ENCODE data around the gene CDH4. TPM values are rescaled to one million over a fixed set of nuclear protein-coding genes. Genes with fewer than 3 reads are reported as not detected.

Gene CDH4
- total RNA-seq, 2 experiments from 2014 or later = 0.11 to 0.18 TPM

DNA sequence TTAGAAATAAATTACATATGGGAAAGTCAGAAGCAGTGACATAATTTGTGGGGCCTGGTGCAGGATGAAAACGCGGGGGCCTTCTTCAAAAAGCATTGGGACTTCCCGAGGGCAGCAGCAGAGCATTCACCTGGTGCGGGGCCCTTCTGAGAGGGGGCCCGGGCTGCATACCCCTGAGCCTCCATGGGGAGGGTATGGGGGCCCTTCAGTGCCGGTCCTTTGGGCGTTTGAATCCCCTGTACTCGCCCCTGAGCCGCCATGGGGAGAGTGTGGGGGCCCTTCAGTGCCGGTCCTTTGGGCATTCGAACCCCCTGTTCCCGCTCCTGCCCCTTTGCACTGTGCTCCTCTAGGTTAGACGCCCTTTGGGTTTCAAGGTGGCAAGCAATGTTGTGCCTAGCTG, 283.5 kb downstream of the CDH4 start:
- DNase-seq = no peak
- no peaks in the 10 kb centered on the region for H3K9me3 Mint-ChIP-seq
- CTCF ChIA-PET = no interaction called here
- no peaks in the 10 kb centered on the region for H3K36me3 Mint-ChIP-seq (ENCODE audit: low read depth)
- H3K27me3 Mint-ChIP-seq = no peaks in the 10 kb centered on the region
- H3K4me3 Mint-ChIP-seq = no peak overlapping the region
- no peaks in the 10 kb centered on the region for H3K4me1 Mint-ChIP-seq (ENCODE audit: low read depth)
- no peak for ATAC-seq
- H3K27ac Mint-ChIP-seq = no peak overlapping the region
- intact Hi-C loops (cut with micrococcal nuclease) = no loop called here
- no peak for TF ChIP-seq CTCF (IDR thresholded peaks at IDR 0.05)
- POLR2A ChIA-PET = no interaction called here

- ATAC-seq (no peak), DNase-seq (no peak)
- Mint-ChIP-seq H3K9me3 (no peaks in the 10 kb centered on the region), H3K4me3 (no peak overlapping the region), H3K36me3 (ENCODE audit: low read depth) (no peaks in the 10 kb centered on the region), H3K27ac (no peak overlapping the region), H3K4me1 (ENCODE audit: low read depth) (no peaks in the 10 kb centered on the region), H3K27me3 (no peaks in the 10 kb centered on the region)
- intact Hi-C loops (cut with micrococcal nuclease) = no loop called here
- POLR2A ChIA-PET = no interaction called here
- CTCF ChIA-PET = no interaction called here
- no peak for TF ChIP-seq CTCF (IDR thresholded peaks at IDR 0.05)
Measured at GRCh38 chr20:61535956-61536355, 283.9 kb downstream of the CDH4 start.

GRCh38 chr20:61536671-61537070, 284.6 kb downstream of the CDH4 start:
- no peak for ATAC-seq
- DNase-seq = no peak
- ChIA-PET POLR2A (no interaction called here), CTCF (no interaction called here)
- Mint-ChIP-seq H3K36me3 (ENCODE audit: low read depth) (no peaks in the 10 kb centered on the region), H3K27me3 (no peaks in the 10 kb centered on the region), H3K27ac (no peak overlapping the region), H3K4me3 (no peak overlapping the region), H3K4me1 (ENCODE audit: low read depth) (no peaks in the 10 kb centered on the region), H3K9me3 (no peaks in the 10 kb centered on the region)
- no peak for TF ChIP-seq CTCF (IDR thresholded peaks at IDR 0.05)
- intact Hi-C loops (cut with micrococcal nuclease) = no loop called here

- Mint-ChIP-seq H3K4me3 (no peak overlapping the region), H3K36me3 (ENCODE audit: low read depth) (no peaks in the 10 kb centered on the region), H3K27me3 (no peaks in the 10 kb centered on the region), H3K27ac (no peak overlapping the region), H3K9me3 (no peaks in the 10 kb centered on the region), H3K4me1 (ENCODE audit: low read depth) (no peaks in the 10 kb centered on the region)
- no peak for DNase-seq
- intact Hi-C loops (cut with micrococcal nuclease) = no loop called here
- ChIA-PET POLR2A (no interaction called here), CTCF (no interaction called here)
- TF ChIP-seq CTCF (IDR thresholded peaks at IDR 0.05) = no peak
- no peak for ATAC-seq
Measured at GRCh38 chr20:61537239-61538182, 285.4 kb downstream of the CDH4 start.

GRCh38 chr20:61538183-61538942, 286.3 kb downstream of the CDH4 start:
- no peak for DNase-seq
- no peaks in the 10 kb centered on the region for H3K27me3 Mint-ChIP-seq
- no peak overlapping the region for H3K4me3 Mint-ChIP-seq
- CTCF ChIA-PET = no interaction called here
- no peak for TF ChIP-seq CTCF (IDR thresholded peaks at IDR 0.05)
- H3K9me3 Mint-ChIP-seq = no peaks in the 10 kb centered on the region
- ATAC-seq = no peak
- intact Hi-C loops (cut with micrococcal nuclease) = no loop called here
- no peaks in the 10 kb centered on the region for H3K36me3 Mint-ChIP-seq (ENCODE audit: low read depth)
- H3K27ac Mint-ChIP-seq = no peak overlapping the region
- POLR2A ChIA-PET = no interaction called here
- H3K4me1 Mint-ChIP-seq (ENCODE audit: low read depth) = no peaks in the 10 kb centered on the region
